OCI-LY1 (cell line): Measurements from ENCODE around the gene MAGI1.

Experiments used
- CTCF ChIP-seq: fragments of 200-600 bp; sonication (generic), shearing (Covaris generic); IDR thresholded peaks from 2 replicates; pipeline ENCODE4 v1.5.1; 2017; ENCODE audit warnings: mild to moderate bottlenecking, antibody characterized with exemption, low read length, moderate library complexity, mixed read lengths
- EZH2 ChIP-seq: fragments of 200-600 bp; sonication (generic), shearing (Covaris generic); IDR thresholded peaks from 2 replicates; pipeline ENCODE4 v1.8.0; 2017; ENCODE audit warnings: borderline replicate concordance, mixed run types, mild to moderate bottlenecking, antibody characterized with exemption, low read length, moderate library complexity, mixed read lengths

DNA sequence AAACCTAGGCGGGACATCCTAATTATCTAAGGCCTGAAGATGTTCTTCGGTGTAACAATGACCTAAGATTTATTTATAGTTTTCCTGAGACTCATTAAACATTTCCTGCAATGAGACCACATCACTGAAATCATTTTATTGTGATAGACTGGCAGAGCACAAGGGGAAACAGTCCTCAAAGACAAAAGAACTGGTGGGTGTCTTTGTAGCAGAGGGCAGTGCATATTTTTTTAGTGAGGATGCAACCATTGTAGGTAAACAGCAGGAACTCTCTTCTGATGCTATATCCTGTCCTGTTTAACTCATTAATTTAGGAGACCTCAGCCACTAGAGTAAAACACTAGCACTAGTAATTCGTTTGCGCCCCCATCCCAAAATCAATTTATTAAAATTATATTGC is 100.0 kb downstream of the MAGI1 start:
- TF ChIP-seq CTCF (no peak), EZH2 (no peak)
